ENCODE results near the gene SLC28A2.
"Not testable (repeated sequence)": the region's sequence is repeated elsewhere in the genome, so short reads cannot be mapped to it uniquely, and the experiment has no call there.

The SLC28A2 gene

GRCh38 chr15:45279024-45279698 lies 27.1 kb downstream of the SLC28A2 start:
- peak overlapping the region; percentile 26 for H3K27ac Mint-ChIP-seq
- H3K36me3 Mint-ChIP-seq = no peaks in the 10 kb centered on the region
- peak overlapping the region; percentile 79 for H3K4me3 Mint-ChIP-seq
- CTCF ChIA-PET = interaction anchor here (1.0 to 3.2 kb wide), 3 partner anchors 74 to 120 kb away, joined by 4 to 19 read pairs (median 5); no protein-coding TSS in a partner anchor
- peaks cover 27% of the 10 kb centered on the region for H3K4me1 Mint-ChIP-seq
- DNase-seq = peak; percentile 95
- no peaks in the 10 kb centered on the region for H3K9me3 Mint-ChIP-seq
- peaks cover 8% of the 10 kb centered on the region for H3K27me3 Mint-ChIP-seq

- CTCF ChIA-PET = no interaction called here
These were observed 33.4 kb downstream of the SLC28A2 start for GRCh38 chr15:45285413-45285812.

GRCh38 chr15:45287390-45287956 lies 35.4 kb downstream of the SLC28A2 start:
- Mint-ChIP-seq H3K9me3 (no peaks in the 10 kb centered on the region), H3K27ac (no peak overlapping the region), H3K36me3 (no peaks in the 10 kb centered on the region), H3K27me3 (peaks cover 4% of the 10 kb centered on the region), H3K4me3 (no peak overlapping the region), H3K4me1 (no peaks in the 10 kb centered on the region)
- DNase-seq = no peak
- CTCF ChIA-PET = no interaction called here

More at GRCh38 chr15:45285413-45285812, 33.4 kb downstream of the SLC28A2 start:
- Mint-ChIP-seq H3K9me3 (no peaks in the 10 kb centered on the region), H3K27me3 (peaks cover 10% of the 10 kb centered on the region), H3K36me3 (no peaks in the 10 kb centered on the region), H3K4me1 (no peaks in the 10 kb centered on the region), H3K4me3 (no peak overlapping the region), H3K27ac (no peak overlapping the region)
- no peak for DNase-seq

- Mint-ChIP-seq H3K4me1 (no peaks in the 10 kb centered on the region), H3K4me3 (no peak overlapping the region), H3K27ac (no peak overlapping the region), H3K27me3 (peaks cover 4% of the 10 kb centered on the region), H3K9me3 (no peaks in the 10 kb centered on the region), H3K36me3 (no peaks in the 10 kb centered on the region)
- DNase-seq = no peak
- CTCF ChIA-PET = interaction anchor here (0.7 kb wide), 1 partner anchor 68 kb away, joined by 4 read pairs; no protein-coding TSS in a partner anchor
These were observed 36.9 kb downstream of the SLC28A2 start for GRCh38 chr15:45288947-45289346.

- Mint-ChIP-seq H3K9me3 (peaks cover 5% of the 10 kb centered on the region), H3K4me3 (no peak overlapping the region), H3K4me1 (no peaks in the 10 kb centered on the region), H3K36me3 (no peaks in the 10 kb centered on the region), H3K27ac (no peak overlapping the region), H3K27me3 (peaks cover 4% of the 10 kb centered on the region)
- CTCF ChIA-PET = no interaction called here
- DNase-seq = no peak
These were observed 40.0 kb downstream of the SLC28A2 start for GRCh38 chr15:45291822-45292582.

GRCh38 chr15:45293326-45293725 lies 41.3 kb downstream of the SLC28A2 start:
- CTCF ChIA-PET, H3K36me3 Mint-ChIP-seq, H3K27me3 Mint-ChIP-seq, H3K4me1 Mint-ChIP-seq, H3K27ac Mint-ChIP-seq, DNase-seq, H3K4me3 Mint-ChIP-seq: not testable (repeated sequence)
- H3K9me3 Mint-ChIP-seq = peaks cover 11% of the 10 kb centered on the region

- H3K4me3 Mint-ChIP-seq, H3K4me1 Mint-ChIP-seq, DNase-seq, H3K27ac Mint-ChIP-seq, H3K36me3 Mint-ChIP-seq: not testable (repeated sequence)
- Mint-ChIP-seq H3K27me3 (peaks cover 10% of the 10 kb centered on the region), H3K9me3 (peaks cover 11% of the 10 kb centered on the region)
- CTCF ChIA-PET = interaction anchor here (0.6 kb wide), 1 partner anchor 999 kb away, joined by 3 read pairs; no protein-coding TSS in a partner anchor
These were observed 46.9 kb downstream of the SLC28A2 start for GRCh38 chr15:45298964-45299378.

GRCh38 chr15:45304711-45305110 lies 52.7 kb downstream of the SLC28A2 start:
- CTCF ChIA-PET = interaction anchor here (1.3 kb wide), 1 partner anchor 144 kb away, joined by 3 read pairs; no protein-coding TSS in a partner anchor

GRCh38 chr15:45306105-45306504 lies 54.1 kb downstream of the SLC28A2 start:
- H3K27me3 Mint-ChIP-seq = peaks cover 26% of the 10 kb centered on the region
- no peaks in the 10 kb centered on the region for H3K36me3 Mint-ChIP-seq
- no peak overlapping the region for H3K27ac Mint-ChIP-seq

More at GRCh38 chr15:45304711-45305110, 52.7 kb downstream of the SLC28A2 start:
- Mint-ChIP-seq H3K4me1 (peaks cover 7% of the 10 kb centered on the region), H3K27me3 (peaks cover 26% of the 10 kb centered on the region), H3K9me3 (no peaks in the 10 kb centered on the region), H3K36me3 (no peaks in the 10 kb centered on the region), H3K4me3 (no peak overlapping the region), H3K27ac (no peak overlapping the region)
- no peak for DNase-seq

GRCh38 chr15:45307230-45307924 lies 55.3 kb downstream of the SLC28A2 start:
- H3K9me3 Mint-ChIP-seq = no peaks in the 10 kb centered on the region
- H3K27me3 Mint-ChIP-seq = peaks cover 26% of the 10 kb centered on the region
- H3K4me3 Mint-ChIP-seq = peak overlapping the region; percentile 14
- CTCF ChIA-PET = interaction anchor here (0.8 to 1.1 kb wide), 2 partner anchors 95 to 150 kb away, joined by 3 to 4 read pairs; a partner anchor contains a TSS
- no peak for DNase-seq
- no peak overlapping the region for H3K27ac Mint-ChIP-seq
- no peaks in the 10 kb centered on the region for H3K36me3 Mint-ChIP-seq
- H3K4me1 Mint-ChIP-seq = peaks cover 7% of the 10 kb centered on the region

More at GRCh38 chr15:45306105-45306504, 54.1 kb downstream of the SLC28A2 start:
- no peak for DNase-seq
- Mint-ChIP-seq H3K4me3 (no peak overlapping the region), H3K9me3 (no peaks in the 10 kb centered on the region), H3K4me1 (peaks cover 7% of the 10 kb centered on the region)
- CTCF ChIA-PET = no interaction called here

- H3K36me3 Mint-ChIP-seq, H3K27me3 Mint-ChIP-seq, H3K4me3 Mint-ChIP-seq, H3K9me3 Mint-ChIP-seq, CTCF ChIA-PET, DNase-seq, H3K27ac Mint-ChIP-seq, H3K4me1 Mint-ChIP-seq: not testable (repeated sequence)
These were observed 62.1 kb downstream of the SLC28A2 start for GRCh38 chr15:45314117-45314516.

GRCh38 chr15:45314960-45315359 lies 62.9 kb downstream of the SLC28A2 start:
- no peaks in the 10 kb centered on the region for H3K9me3 Mint-ChIP-seq
- CTCF ChIA-PET = interaction anchor here (0.7 kb wide), 1 partner anchor 33 kb away, joined by 3 read pairs; no protein-coding TSS in a partner anchor
- H3K27ac Mint-ChIP-seq = no peak overlapping the region
- H3K36me3 Mint-ChIP-seq = no peaks in the 10 kb centered on the region
- DNase-seq = no peak
- H3K4me1 Mint-ChIP-seq = no peaks in the 10 kb centered on the region
- no peak overlapping the region for H3K4me3 Mint-ChIP-seq
- peaks cover 4% of the 10 kb centered on the region for H3K27me3 Mint-ChIP-seq

- CTCF ChIA-PET = no interaction called here
- H3K4me3 Mint-ChIP-seq = no peak overlapping the region
- no peaks in the 10 kb centered on the region for H3K9me3 Mint-ChIP-seq
- no peaks in the 10 kb centered on the region for H3K36me3 Mint-ChIP-seq
- DNase-seq = no peak
- H3K4me1 Mint-ChIP-seq = no peaks in the 10 kb centered on the region
- H3K27me3 Mint-ChIP-seq = peaks cover 8% of the 10 kb centered on the region
- no peak overlapping the region for H3K27ac Mint-ChIP-seq
These were observed 67.6 kb downstream of the SLC28A2 start for GRCh38 chr15:45319472-45320214.
